ENCODE measurements around the gene PAX8.
A peak's percentile ranks its signal among the peaks of the same experiment; 100 is the strongest.
"Not testable (repeated sequence)": the region's sequence is repeated elsewhere in the genome, so short reads cannot be mapped to it uniquely, and the experiment has no call there.

The PAX8 gene

DNA sequence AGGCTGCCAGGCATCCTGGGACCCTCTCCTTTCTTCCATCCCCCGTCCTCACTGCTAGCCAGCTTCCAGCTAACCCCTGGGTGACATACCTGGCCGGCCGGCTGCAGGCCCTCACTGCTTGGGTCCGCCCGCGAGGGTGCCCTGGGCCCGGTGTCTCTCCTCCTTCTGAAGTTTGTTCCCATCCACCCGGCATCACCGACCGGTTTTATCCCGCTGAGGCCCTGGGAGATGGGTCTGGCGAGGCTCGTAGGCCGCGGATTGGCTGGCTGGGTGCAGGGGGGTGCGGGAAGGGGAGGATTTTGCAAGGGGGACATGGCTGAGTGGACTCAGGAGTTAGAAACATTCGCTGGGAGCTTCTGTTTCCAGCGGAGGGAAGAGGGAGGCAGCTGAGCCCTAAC is at the start of gene PAX8:
Gene PAX8, minus strand, starts transcription at position 180 of the 398 bp plus-strand sequence. CDS start 527 bp downstream, outside the sequence.
- intact Hi-C loops (cut with DNase I): no loop called here

DNA sequence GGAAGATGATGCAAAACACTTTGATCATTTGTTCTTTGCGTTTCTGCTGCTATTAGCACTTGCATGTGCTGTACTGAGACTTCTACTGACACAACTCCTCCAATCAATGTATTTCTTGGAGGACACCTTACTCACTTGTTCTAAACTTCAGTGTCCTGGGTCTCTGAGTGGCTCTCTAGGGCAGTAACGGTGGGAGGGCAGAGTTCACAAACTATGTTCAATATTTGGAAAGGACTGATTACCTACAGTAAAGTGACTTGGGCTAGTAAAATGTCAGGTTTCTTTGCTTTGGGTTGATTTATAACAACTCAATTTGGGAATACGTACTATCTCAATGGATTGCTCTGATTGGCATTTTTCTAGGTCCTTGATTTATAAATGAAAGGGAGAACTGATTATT is 49.3 kb upstream of the PAX8 start:
- no peak for DNase-seq
- intact Hi-C loops (cut with DNase I): no loop called here

More for the DNA sequence above, at the start of gene PAX8:
- DNase-seq: no peak

DNA sequence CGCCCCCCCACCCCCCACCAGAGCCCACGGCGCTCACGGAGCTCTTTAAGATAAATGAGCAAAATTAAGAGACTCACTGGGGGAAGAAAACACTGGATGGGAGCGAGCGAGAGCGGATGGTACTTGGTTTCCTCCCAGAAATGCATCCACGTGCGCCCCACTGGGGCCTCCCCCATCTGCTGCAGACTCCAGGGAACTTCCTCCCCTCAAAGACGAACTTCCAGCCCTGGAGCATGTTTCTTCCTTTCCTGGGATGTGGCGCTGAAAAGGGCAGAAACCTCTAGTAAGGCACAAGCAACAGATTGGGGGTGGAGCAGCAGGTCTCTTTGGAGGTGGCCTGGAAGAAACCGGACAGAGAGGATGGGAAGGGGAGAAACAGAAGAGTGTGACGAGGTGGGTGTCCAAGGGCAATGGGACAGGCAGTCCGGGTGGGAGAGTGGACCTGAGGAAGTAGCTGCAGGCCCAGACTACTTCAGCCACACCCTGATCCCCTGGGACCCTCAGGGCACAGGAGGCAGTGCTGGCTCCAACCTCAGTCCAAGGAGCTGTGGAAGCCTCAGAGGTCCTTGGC is 46.5 kb upstream of the PAX8 start:
- intact Hi-C loops (cut with DNase I): not testable (repeated sequence)
- peak in 1 of 10 donors; percentile 72 for DNase-seq

DNA sequence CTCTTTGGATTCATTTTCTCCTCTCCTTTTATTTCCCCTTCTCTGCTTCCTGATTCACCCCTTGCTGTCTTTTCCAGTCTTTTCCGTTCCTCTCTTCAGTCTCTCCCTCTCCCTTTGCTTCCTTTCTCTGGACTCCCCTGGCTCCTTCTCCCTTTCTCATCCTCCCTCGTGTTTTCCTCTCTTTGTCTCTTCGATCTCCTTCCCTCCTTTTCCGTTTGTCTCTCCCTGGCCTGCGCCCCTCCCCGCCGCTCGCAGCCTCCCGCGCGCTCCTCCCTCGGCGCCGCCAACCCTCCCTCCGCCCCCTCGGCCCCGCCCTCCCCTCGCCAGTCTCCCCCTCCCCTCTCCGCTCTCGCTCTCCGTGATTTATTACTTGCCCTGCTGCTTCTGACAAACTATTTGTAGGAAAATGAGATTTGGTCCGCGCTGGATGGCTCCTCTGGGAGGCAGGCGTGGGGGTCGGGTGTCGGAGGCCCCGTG is 46.0 kb upstream of the PAX8 start:
- intact Hi-C loops (cut with DNase I): no loop called here
- DNase-seq: peak in 3 of 10 donors; percentile 37 to 87 (median 72)

- intact Hi-C loops (cut with DNase I): not testable (repeated sequence)
- DNase-seq: peak in 1 of 10 donors; percentile 77
Observed at GRCh38 chr2:113323129-113323528, 44.4 kb upstream of the PAX8 start.

GRCh38 chr2:113320106-113320505 is 41.4 kb upstream of the PAX8 start:
- DNase-seq; intact Hi-C loops (cut with DNase I): not testable (repeated sequence)

DNA sequence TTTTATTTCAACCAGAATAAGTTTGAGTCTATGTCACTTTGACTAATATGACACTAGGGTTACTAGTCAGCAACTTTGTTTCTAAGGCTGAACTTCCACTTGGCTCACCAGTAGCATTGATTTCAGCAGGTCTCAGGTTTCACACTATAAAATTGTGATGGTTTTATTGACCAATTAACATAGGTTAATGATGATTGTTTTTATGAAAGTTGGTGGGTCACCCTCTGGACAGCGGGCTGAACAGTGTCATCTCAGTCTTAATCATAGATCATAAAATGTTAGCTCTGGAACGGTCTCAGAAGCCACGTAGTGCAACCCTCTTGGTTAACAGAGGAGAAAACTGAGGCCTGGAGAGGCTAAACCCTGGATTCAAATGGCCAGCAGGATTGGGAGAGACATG is 40.2 kb upstream of the PAX8 start:
- intact Hi-C loops (cut with DNase I); DNase-seq: not testable (repeated sequence)

- intact Hi-C loops (cut with DNase I): no loop called here
Observed at GRCh38 chr2:113316085-113316484, 37.4 kb upstream of the PAX8 start.

DNA sequence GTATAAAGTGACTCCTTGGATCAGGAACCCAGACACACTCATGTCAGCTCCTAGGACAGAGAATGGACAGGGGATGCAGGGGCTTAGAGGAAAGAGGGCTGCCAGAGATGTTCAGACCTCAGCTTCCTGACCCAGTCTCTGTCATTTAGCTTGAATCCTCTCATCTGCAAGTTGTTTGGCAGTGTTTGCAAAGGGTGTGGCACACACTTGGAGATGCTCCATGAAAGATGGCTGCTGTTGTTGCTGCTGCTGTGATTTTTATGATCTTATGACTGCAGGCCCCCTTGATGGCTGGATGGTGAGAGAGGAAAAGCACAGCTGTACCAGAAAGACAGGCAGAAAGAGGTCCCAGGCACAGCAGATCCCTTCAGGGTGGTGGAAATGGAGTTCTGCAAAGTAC is 35.9 kb upstream of the PAX8 start:
- intact Hi-C loops (cut with DNase I); DNase-seq: not testable (repeated sequence)

More at GRCh38 chr2:113316085-113316484, 37.4 kb upstream of the PAX8 start:
- DNase-seq: no peak

DNA sequence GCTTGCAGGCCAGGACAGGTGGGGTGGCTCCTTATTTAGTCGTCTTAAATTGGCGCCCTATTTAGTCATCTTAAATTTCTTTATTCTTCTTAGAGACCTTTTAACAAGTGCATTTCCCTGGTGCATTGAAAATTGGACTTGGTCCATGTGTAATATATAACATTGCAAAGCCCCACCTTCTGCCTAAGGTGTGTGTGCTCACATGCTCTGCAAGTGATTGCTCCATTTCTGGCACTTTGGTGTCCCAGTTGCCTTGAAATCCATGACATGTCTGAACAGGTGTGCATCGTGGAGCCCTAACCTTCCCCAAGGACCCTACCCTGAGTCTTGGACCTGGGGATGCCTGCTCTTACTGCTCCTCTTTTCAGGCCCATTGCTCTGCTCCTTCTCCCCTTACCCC is 35.5 kb upstream of the PAX8 start:
- intact Hi-C loops (cut with DNase I); DNase-seq: not testable (repeated sequence)

- DNase-seq; intact Hi-C loops (cut with DNase I): not testable (repeated sequence)
Observed at GRCh38 chr2:113311781-113312180, 33.1 kb upstream of the PAX8 start.

GRCh38 chr2:113311191-113311590 is 32.5 kb upstream of the PAX8 start:
- DNase-seq; intact Hi-C loops (cut with DNase I): not testable (repeated sequence)

DNA sequence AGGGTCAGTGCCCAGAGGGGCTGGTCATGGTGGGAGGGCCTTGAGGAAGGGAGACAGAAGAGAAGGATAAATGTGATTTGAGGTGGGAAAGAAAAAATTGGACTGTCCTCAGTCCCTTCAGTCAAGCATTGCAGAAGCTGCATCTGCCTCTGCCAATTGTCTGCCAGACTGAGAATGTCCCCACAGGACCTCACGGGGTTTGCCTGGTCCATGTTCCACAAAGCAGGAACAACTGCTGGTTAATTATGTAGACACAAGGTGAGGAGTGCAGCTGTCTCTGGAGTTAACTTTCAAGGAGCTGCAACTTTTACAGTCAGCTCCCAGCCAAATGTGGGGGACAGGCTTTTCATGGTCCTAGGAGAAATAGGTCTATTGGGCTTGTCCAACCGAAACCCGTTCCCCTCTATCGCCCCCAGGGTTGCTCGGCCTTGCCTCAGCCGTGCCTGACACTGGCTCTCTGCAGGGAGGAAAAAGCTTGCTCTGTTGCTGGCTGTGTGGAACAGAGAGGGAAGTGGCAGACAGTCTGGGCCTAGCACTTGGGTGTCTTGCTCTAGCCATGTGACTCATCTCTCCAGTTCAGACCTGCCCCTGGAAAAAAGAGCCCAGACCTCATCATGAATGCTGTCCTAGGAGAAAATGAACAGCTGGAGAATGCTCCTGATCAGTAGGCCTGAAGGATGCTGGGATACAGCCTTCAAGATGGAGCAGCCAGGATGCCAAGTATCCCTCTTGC is 31.1 kb upstream of the PAX8 start:
- intact Hi-C loops (cut with DNase I): no loop called here
- no peak for DNase-seq

- DNase-seq; intact Hi-C loops (cut with DNase I): not testable (repeated sequence)
Observed at GRCh38 chr2:113308784-113309183, 30.1 kb upstream of the PAX8 start.

DNA sequence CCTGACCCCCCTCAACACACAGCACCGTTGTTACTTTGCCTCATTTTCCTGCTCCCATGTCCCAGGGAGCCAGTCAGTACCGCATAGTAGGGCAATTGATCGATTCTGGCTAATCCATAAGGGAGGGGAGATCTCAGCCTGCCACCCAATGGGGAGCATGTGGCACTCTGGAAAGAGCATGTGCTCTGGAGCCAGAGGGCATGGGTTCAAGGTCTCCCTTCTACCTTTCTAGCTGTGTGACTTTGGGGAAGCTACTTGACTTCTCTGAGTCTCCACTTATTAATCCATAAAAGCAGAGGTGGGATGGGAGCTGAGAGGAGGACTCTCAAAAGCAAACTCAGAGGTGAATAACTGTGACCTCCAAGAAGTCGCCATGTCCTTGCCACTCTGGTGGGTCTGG is 27.5 kb upstream of the PAX8 start:
- intact Hi-C loops (cut with DNase I); DNase-seq: not testable (repeated sequence)

- DNase-seq: peak in 7 of 10 donors; percentile 26 to 84 (median 40)
- intact Hi-C loops (cut with DNase I): not testable (repeated sequence)
Observed at GRCh38 chr2:113305749-113306148, 27.0 kb upstream of the PAX8 start.

GRCh38 chr2:113305146-113305545 is 26.4 kb upstream of the PAX8 start:
- intact Hi-C loops (cut with DNase I): no loop called here
- DNase-seq: peak in 1 of 10 donors; percentile 58

DNA sequence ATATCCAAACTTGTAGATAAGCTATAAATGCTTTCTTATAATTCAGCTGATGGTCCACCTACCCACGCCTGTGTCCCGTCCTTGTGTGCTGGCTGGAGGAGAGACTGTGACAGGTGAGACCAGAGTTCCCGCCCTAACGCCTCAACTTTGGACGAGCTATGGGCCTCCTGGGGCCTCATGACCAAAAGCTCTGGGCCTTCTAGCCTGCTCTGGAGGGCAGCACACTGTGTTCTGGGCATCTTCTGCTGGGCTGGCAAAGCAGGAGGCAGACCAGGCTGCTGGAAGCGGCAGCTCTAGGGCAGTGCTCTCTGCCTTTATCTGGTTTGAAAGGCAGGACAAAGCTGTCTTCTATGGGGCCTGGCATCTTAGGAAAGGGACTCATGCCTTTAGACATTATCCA is 26.0 kb upstream of the PAX8 start:
- intact Hi-C loops (cut with DNase I): no loop called here
- DNase-seq: peak in 1 of 10 donors; percentile 79

- intact Hi-C loops (cut with DNase I); DNase-seq: not testable (repeated sequence)
Observed at GRCh38 chr2:113302216-113302980, 23.7 kb upstream of the PAX8 start.

- intact Hi-C loops (cut with DNase I): no loop called here
- no peak for DNase-seq
Observed at GRCh38 chr2:113300281-113300680, 21.6 kb upstream of the PAX8 start.

GRCh38 chr2:113298176-113298575 is 19.5 kb upstream of the PAX8 start:
- intact Hi-C loops (cut with DNase I): no loop called here
- DNase-seq: no peak
